Cardiac muscle cell (in vitro differentiated cells and primary cell): ENCODE results near the gene CEP63. TPM values are rescaled to one million over a fixed set of nuclear protein-coding genes. Genes with fewer than 3 reads are reported as not detected.
A peak's percentile ranks its signal among the peaks of the same experiment; 100 is the strongest.

Experiments
- DNase-seq, 2 donors: peaks; one replicate each; pipeline versions ENCODE4 v3.0.0 to v3.0.0-alpha.2; 2010 to 2017; ENCODE audit warnings: low read depth in 1 of 2, low spot score in 1 of 2
- H3K27ac ChIP-seq: fragments of 200-600 bp; sonication (generic); 2 replicates; pipeline ENCODE4 v1.5.1; 2016
- H3K27me3 ChIP-seq: fragments of 200-600 bp; sonication (generic); 2 replicates; pipeline ENCODE4 v1.6.0; 2016; ENCODE audit warnings: control low read depth
- H3K36me3 ChIP-seq: fragments of 200-600 bp; sonication (generic); 2 replicates; pipeline ENCODE4 v1.5.1; 2016; ENCODE audit warnings: control low read depth
- H3K4me1 ChIP-seq: fragments of 200-600 bp; sonication (generic); 2 replicates; pipeline ENCODE4 v1.8.1; 2017; ENCODE audit warnings: low read depth, mild to moderate bottlenecking, mixed run types
- H3K4me3 ChIP-seq: fragments of 200-600 bp; sonication (generic); 2 replicates; pipeline ENCODE4 v1.5.1; 2016; ENCODE audit warnings: mild to moderate bottlenecking
- H3K9me3 ChIP-seq: fragments of 200-600 bp; sonication (generic); 2 replicates; pipeline ENCODE4 v1.5.1; 2017; ENCODE audit warnings: low read depth, mild to moderate bottlenecking, control low read depth
- polyA plus RNA-seq: library from polyadenylated mRNA; unstranded; fragments of >200 nt; fragmentation: Nextera tagmentation; extraction: Ambion mirVana; gene quantifications from 2 replicates; pipeline ENCODE4 v1.2.1, GENCODE V29; 2016
- total RNA-seq: library from RNA; depleted of rRNA; stranded (reverse); fragments of >200 nt; gene quantifications from 2 replicates; pipeline ENCODE4 v1.2.3, GENCODE V29; 2016
- TF ChIP-seq, protein P1 (sequence below): IDR thresholded peaks from 2 replicates; pipeline ENCODE4 v1.5.1; 2012; ENCODE audit warnings: low read depth, mild to moderate bottlenecking, low read length

The CEP63 gene
- total and polyA plus RNA-seq, 2 experiments from 2014 or later, result 36.6 to 51.2 TPM

GRCh38 chr3:134462331-134462941 lies 23.4 kb upstream of the CEP63 start:
- Histone ChIP-seq H3K36me3 (no peaks in the 10 kb centered on the region), H3K27ac (no peak overlapping the region), H3K4me3 (no peak overlapping the region), H3K4me1 (no peaks in the 10 kb centered on the region), H3K9me3 (no peaks in the 10 kb centered on the region), H3K27me3 (no peaks in the 10 kb centered on the region)
- TF ChIP-seq, protein P1, sequence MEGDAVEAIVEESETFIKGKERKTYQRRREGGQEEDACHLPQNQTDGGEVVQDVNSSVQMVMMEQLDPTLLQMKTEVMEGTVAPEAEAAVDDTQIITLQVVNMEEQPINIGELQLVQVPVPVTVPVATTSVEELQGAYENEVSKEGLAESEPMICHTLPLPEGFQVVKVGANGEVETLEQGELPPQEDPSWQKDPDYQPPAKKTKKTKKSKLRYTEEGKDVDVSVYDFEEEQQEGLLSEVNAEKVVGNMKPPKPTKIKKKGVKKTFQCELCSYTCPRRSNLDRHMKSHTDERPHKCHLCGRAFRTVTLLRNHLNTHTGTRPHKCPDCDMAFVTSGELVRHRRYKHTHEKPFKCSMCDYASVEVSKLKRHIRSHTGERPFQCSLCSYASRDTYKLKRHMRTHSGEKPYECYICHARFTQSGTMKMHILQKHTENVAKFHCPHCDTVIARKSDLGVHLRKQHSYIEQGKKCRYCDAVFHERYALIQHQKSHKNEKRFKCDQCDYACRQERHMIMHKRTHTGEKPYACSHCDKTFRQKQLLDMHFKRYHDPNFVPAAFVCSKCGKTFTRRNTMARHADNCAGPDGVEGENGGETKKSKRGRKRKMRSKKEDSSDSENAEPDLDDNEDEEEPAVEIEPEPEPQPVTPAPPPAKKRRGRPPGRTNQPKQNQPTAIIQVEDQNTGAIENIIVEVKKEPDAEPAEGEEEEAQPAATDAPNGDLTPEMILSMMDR, result no peak
- DNase-seq, result peak in 1 of 2 donors; percentile 64

DNA sequence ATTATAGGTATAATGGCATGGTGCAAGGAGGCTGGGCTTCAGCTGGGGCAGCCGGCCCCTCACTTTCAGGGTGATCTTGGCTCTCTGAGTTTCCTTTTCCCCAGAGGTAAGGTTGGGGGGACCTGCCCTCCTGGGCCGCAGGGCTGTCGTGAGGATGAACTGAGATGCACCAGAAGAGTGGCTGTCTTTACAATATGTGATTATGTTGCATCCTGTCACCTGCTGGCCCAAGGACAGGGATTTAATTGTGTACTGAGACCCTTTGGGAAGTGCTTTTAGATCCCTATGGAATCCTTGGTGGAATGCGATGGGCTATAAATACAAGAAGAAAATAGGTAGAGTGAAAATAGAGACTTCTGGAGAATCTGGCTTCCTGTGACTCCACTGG lies 22.2 kb upstream of the CEP63 start:
- no peak overlapping the region for H3K27ac ChIP-seq
- no peaks in the 10 kb centered on the region for H3K4me1 ChIP-seq
- TF ChIP-seq, protein P1, result no peak
- DNase-seq, result no peak
- no peak overlapping the region for H3K4me3 ChIP-seq
- H3K9me3 ChIP-seq, result no peaks in the 10 kb centered on the region
- H3K27me3 ChIP-seq, result no peaks in the 10 kb centered on the region
- no peaks in the 10 kb centered on the region for H3K36me3 ChIP-seq

DNA sequence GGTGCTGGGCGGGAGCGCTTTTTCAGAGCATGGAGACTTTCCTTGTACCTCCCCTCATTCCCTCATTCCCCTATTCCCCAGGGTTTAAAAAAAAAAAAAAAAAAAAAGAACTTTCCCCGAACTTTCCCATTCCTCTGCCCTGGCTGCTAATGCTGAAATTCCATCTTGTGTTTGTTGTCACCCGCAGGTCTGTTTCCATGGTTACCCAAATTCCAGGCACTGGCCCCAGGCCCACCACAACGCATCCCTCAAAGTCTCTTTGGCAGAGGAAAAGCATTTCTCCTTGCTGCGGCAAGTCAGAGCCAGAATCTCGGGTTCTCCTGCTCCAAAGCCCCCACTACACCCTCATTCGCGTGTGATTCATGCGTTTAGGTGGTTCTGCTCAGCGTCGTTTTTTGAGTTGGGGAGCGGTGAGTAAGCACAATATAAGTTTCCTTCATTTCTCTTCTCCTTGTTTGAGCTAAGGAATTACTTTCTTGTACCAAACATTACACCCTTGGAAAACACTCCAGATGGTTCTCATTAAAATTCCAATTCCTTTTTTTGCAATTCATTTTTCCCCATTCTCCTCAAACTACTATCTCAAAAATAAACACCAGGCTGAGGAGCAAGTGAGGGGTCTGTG lies 21.7 kb upstream of the CEP63 start:
- H3K36me3 ChIP-seq, result no peaks in the 10 kb centered on the region
- no peaks in the 10 kb centered on the region for H3K27me3 ChIP-seq
- H3K27ac ChIP-seq, result no peak overlapping the region
- DNase-seq, result peak in 1 of 2 donors; percentile 98
- no peak overlapping the region for H3K4me3 ChIP-seq
- TF ChIP-seq, protein P1, result no peak
- no peaks in the 10 kb centered on the region for H3K9me3 ChIP-seq
- H3K4me1 ChIP-seq, result no peaks in the 10 kb centered on the region

- TF ChIP-seq, protein P1, result no peak
- no peak overlapping the region for H3K27ac ChIP-seq
- H3K4me3 ChIP-seq, result no peak overlapping the region
- no peaks in the 10 kb centered on the region for H3K9me3 ChIP-seq
- H3K36me3 ChIP-seq, result no peaks in the 10 kb centered on the region
- H3K27me3 ChIP-seq, result no peaks in the 10 kb centered on the region
- DNase-seq, result no peak
- H3K4me1 ChIP-seq, result no peaks in the 10 kb centered on the region
Observed at GRCh38 chr3:134464689-134465365, 21.0 kb upstream of the CEP63 start.

DNA sequence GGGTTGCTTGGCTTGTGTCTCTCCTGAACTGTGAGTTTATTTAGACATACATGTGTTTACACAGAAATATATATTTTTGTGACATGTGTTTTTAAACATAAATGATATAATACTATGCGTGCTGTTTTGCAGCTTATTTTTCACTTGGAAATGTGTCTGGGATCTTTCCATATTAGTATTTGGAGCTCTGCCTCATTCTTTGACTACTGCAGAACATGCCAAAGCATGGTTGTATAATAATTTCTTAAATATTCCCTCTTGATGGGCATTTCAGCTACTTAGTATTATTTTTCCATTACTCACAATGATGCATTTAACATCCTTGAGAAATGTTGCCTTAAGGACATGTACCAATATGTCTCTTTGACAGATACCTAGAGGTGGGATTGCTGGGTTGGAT lies 19.5 kb upstream of the CEP63 start:
- DNase-seq, result no peak
- H3K36me3 ChIP-seq, result no peaks in the 10 kb centered on the region
- no peaks in the 10 kb centered on the region for H3K9me3 ChIP-seq
- TF ChIP-seq, protein P1, result no peak
- no peak overlapping the region for H3K27ac ChIP-seq
- no peaks in the 10 kb centered on the region for H3K4me1 ChIP-seq
- no peak overlapping the region for H3K4me3 ChIP-seq
- H3K27me3 ChIP-seq, result no peaks in the 10 kb centered on the region
